Fibroblast of lung (primary cell): ENCODE results near the gene FGF4. TPM values are rescaled to one million over a fixed set of nuclear protein-coding genes. Genes with fewer than 3 reads are reported as not detected.
A peak's percentile ranks its signal among the peaks of the same experiment; 100 is the strongest.

Experiments used
- DNase-seq, 2 donors: peaks; one replicate each; pipeline versions ENCODE4 v3.0.0 to v3.0.0-alpha.2; 2010; ENCODE audit warnings: low read depth in 2 of 2
- H2AFZ ChIP-seq: 2 replicates; pipeline ENCODE4 v1.5.1; 2012; ENCODE audit warnings: low read length, control low read depth, inconsistent platforms
- H3K27ac ChIP-seq: 2 replicates; pipeline ENCODE4 v1.5.1; 2011; ENCODE audit warnings: low read length, control low read depth; ENCODE audit not compliant: insufficient read depth
- H3K27me3 ChIP-seq: 2 replicates; pipeline ENCODE4 v1.5.1; 2011; ENCODE audit warnings: mild to moderate bottlenecking, low read length; ENCODE audit not compliant: control insufficient read depth, insufficient read depth
- H3K36me3 ChIP-seq: 2 replicates; pipeline ENCODE4 v1.5.1; 2011; ENCODE audit warnings: low read length; ENCODE audit not compliant: control insufficient read depth, insufficient read depth
- H3K4me1 ChIP-seq: 2 replicates; pipeline ENCODE4 v1.5.1; 2011; ENCODE audit warnings: low read length; ENCODE audit not compliant: control insufficient read depth, insufficient read depth; ENCODE audit errors: extremely low read depth
- H3K4me2 ChIP-seq: 2 replicates; pipeline ENCODE4 v1.5.1; 2011; ENCODE audit warnings: low read length, control low read depth; ENCODE audit not compliant: insufficient read depth; ENCODE audit errors: extremely low read depth
- H3K4me3 ChIP-seq, 4 experiments: fragments of 200-600 bp in 1 of 4; sonication (generic) in 1 of 4; replicated peaks in 1 of 4; 2 replicates each; pipeline ENCODE4 v1.5.1; 2011 to 2016; ENCODE audit warnings: low read length in 4 of 4, low read depth in 3 of 4, mild to moderate bottlenecking in 3 of 4, control low read depth in 2 of 4, inconsistent platforms in 1 of 4, mixed read lengths in 1 of 4; ENCODE audit not compliant: insufficient read depth in 1 of 4; ENCODE audit errors: control extremely low read depth in 1 of 4
- H3K79me2 ChIP-seq: 2 replicates; pipeline ENCODE4 v1.5.1; 2012; ENCODE audit warnings: mild to moderate bottlenecking, low read length, inconsistent platforms; ENCODE audit not compliant: control insufficient read depth, insufficient read depth
- H3K9ac ChIP-seq: 2 replicates; pipeline ENCODE4 v1.5.1; 2011; ENCODE audit warnings: mild to moderate bottlenecking, low read length, control low read depth; ENCODE audit not compliant: insufficient read depth
- H3K9me3 ChIP-seq: 2 replicates; pipeline ENCODE4 v1.5.1; 2012; ENCODE audit warnings: low read depth, low read length; ENCODE audit not compliant: control insufficient read depth, insufficient read depth
- H4K20me1 ChIP-seq: 2 replicates; pipeline ENCODE4 v1.5.1; 2011; ENCODE audit warnings: low read length; ENCODE audit not compliant: control insufficient read depth, insufficient read depth; ENCODE audit errors: extremely low read depth
- EZH2 ChIP-seq: IDR thresholded peaks from 2 replicates; pipeline ENCODE4 v1.5.1; 2012; ENCODE audit warnings: low read length, control low read depth, mild to moderate bottlenecking; ENCODE audit errors: missing control alignments
- polyA plus RNA-seq, 2 donors: library from polyadenylated mRNA; depleted of rRNA in 1 of 2; stranded (reverse) in 1 of 2; unstranded in 1 of 2; fragments of >200 nt; gene quantifications; 2 replicates each; pipeline ENCODE4 v1.2.1, GENCODE V29; 2011 to 2012; ENCODE audit warnings: missing spikeins in 1 of 2
- total RNA-seq: library from RNA; depleted of rRNA; stranded (reverse); fragments of >200 nt; gene quantifications from 2 replicates; pipeline ENCODE4 v1.2.1, GENCODE V29; 2014
- TF ChIP-seq, protein P1 (sequence below), 2 donors: IDR thresholded peaks in 1 of 2; conservative IDR thresholded peaks in 1 of 2; 1 replicate in 1 of 2; 2 replicates in 1 of 2; pipeline ENCODE4 v1.5.1; 2011 to 2012; ENCODE audit warnings: low read length in 2 of 2, control low read depth in 1 of 2, inconsistent platforms in 1 of 2, low read depth in 1 of 2, mild to moderate bottlenecking in 1 of 2

FGF4 gene
- total and polyA plus RNA-seq, 2 donors (not counting 1 experiment from before 2014, with no cell fraction given): not detected

DNA sequence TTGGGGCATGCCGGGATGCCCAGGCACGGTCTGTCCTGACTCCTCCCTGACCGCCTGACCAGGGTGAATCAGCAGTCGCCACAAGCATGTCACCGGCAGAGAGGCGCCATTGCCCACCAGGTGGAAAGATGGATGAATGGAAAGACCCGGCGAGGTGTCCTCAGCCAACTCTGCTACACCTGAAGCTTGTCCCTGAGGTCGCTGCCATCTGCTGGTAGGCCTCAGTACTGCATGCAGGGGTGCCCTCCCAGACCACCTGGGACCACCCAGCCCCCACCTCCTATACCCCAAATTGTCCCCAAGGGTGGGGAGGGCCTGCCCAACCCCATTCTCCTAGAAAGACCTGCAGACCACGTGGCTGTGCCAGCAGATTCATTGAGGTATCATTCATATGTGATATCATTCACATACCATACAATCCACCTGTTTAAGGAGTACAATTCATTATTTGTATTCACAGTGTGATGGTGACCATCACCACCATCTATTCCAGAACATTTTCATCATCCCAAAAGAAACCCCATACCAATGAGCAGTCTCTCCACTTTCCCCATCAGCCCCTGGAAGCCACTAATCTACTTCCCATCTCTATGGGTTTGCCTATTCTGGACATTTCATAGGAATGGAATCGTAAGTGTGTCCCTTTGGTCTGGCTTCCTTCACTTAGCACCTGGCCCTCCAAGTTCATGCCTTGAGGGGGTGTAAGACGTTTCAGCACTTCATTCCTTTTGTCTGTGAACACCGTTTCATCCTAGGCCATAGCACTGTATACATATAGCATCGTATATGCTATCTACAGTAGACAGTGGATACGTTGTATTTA is 26.6 kb upstream of the FGF4 start:
- no peaks in the 10 kb centered on the region for H3K9me3 ChIP-seq
- no peak overlapping the region for H3K9ac ChIP-seq
- no peak overlapping the region for H3K27ac ChIP-seq
- DNase-seq: peak in 1 of 2 donors; percentile 7
- H2AFZ ChIP-seq: no peak overlapping the region
- no peaks in the 10 kb centered on the region for H3K4me1 ChIP-seq
- no peaks in the 10 kb centered on the region for H4K20me1 ChIP-seq
- no peaks in the 10 kb centered on the region for H3K36me3 ChIP-seq
- H3K4me2 ChIP-seq: no peak overlapping the region
- H3K4me3 ChIP-seq: no peak overlapping the region
- TF ChIP-seq EZH2: no peak
- TF ChIP-seq, protein P1, sequence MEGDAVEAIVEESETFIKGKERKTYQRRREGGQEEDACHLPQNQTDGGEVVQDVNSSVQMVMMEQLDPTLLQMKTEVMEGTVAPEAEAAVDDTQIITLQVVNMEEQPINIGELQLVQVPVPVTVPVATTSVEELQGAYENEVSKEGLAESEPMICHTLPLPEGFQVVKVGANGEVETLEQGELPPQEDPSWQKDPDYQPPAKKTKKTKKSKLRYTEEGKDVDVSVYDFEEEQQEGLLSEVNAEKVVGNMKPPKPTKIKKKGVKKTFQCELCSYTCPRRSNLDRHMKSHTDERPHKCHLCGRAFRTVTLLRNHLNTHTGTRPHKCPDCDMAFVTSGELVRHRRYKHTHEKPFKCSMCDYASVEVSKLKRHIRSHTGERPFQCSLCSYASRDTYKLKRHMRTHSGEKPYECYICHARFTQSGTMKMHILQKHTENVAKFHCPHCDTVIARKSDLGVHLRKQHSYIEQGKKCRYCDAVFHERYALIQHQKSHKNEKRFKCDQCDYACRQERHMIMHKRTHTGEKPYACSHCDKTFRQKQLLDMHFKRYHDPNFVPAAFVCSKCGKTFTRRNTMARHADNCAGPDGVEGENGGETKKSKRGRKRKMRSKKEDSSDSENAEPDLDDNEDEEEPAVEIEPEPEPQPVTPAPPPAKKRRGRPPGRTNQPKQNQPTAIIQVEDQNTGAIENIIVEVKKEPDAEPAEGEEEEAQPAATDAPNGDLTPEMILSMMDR (conservative IDR thresholded peaks at IDR 0.05 in 1 of 2, IDR thresholded peaks at IDR 0.05 in 1 of 2; ENCODE audit: low read depth in 1 of 2, low read length in 2 of 2): peak; percentile 64 to 90
- H3K27me3 ChIP-seq: no peaks in the 10 kb centered on the region
- no peaks in the 10 kb centered on the region for H3K79me2 ChIP-seq

GRCh38 chr11:69800278-69800677 is 25.1 kb upstream of the FGF4 start:
- DNase-seq: no peak
- H3K4me1 ChIP-seq: no peaks in the 10 kb centered on the region
- H3K36me3 ChIP-seq: no peaks in the 10 kb centered on the region
- no peaks in the 10 kb centered on the region for H3K9me3 ChIP-seq
- H3K4me3 ChIP-seq: no peak overlapping the region
- H3K4me2 ChIP-seq: no peak overlapping the region
- H3K27ac ChIP-seq: no peak overlapping the region
- H3K9ac ChIP-seq: no peak overlapping the region
- no peak overlapping the region for H2AFZ ChIP-seq
- no peaks in the 10 kb centered on the region for H3K79me2 ChIP-seq
- TF ChIP-seq, protein P1 (conservative IDR thresholded peaks at IDR 0.05 in 1 of 2, IDR thresholded peaks at IDR 0.05 in 1 of 2; ENCODE audit: low read depth in 1 of 2, low read length in 2 of 2): no peak
- TF ChIP-seq EZH2: no peak
- H4K20me1 ChIP-seq: no peaks in the 10 kb centered on the region
- H3K27me3 ChIP-seq: no peaks in the 10 kb centered on the region

GRCh38 chr11:69799582-69799981 is 24.4 kb upstream of the FGF4 start:
- Histone ChIP-seq H3K4me3 (no peak overlapping the region), H3K9me3 (no peaks in the 10 kb centered on the region), H3K4me2 (no peak overlapping the region), H3K4me1 (no peaks in the 10 kb centered on the region), H3K79me2 (no peaks in the 10 kb centered on the region), H3K27ac (no peak overlapping the region), H2AFZ (no peak overlapping the region), H3K36me3 (no peaks in the 10 kb centered on the region), H3K27me3 (no peaks in the 10 kb centered on the region), H3K9ac (no peak overlapping the region), H4K20me1 (no peaks in the 10 kb centered on the region)
- DNase-seq: peak; percentile 20 to 22
- no peak for TF ChIP-seq EZH2
- TF ChIP-seq, protein P1 (conservative IDR thresholded peaks at IDR 0.05 in 1 of 2, IDR thresholded peaks at IDR 0.05 in 1 of 2; ENCODE audit: low read depth in 1 of 2, low read length in 2 of 2): no peak
